Measurements from ENCODE around the gene RNFT2.

DNA sequence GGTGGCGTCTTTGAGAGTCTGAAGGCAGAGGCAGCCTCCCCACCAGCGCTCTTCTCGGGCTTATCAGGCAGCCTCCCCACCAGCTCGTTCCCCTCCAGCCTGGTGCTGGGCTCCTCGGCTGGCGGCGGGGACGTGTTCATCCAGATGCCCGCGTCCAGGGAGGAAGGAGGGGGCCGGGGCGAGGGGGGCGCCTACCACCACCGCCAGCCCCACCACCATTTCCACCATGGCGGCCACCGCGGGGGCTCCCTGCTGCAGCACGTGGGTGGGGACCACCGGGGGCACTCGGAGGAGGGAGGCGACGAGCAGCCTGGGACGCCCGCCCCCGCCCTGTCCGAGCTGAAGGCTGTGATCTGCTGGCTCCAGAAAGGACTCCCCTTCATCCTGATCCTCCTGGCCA, 11.8 kb downstream of the RNFT2 start:
- TF ChIP-seq EZH2 (IDR thresholded peaks at IDR 0.05; ENCODE audit: low read length, unreplicated experiment), result no peak
- no peak for TF ChIP-seq EZH2phosphoT487 (IDR thresholded peaks at IDR 0.05; ENCODE audit: borderline replicate concordance, low read length)

All from PC-3 (cell line).